Measurements from ENCODE around the gene SLC38A9. TPM values are rescaled to one million over a fixed set of nuclear protein-coding genes. Genes with fewer than 3 reads are reported as not detected.

SLC38A9 gene
- polyA plus RNA-seq, 2 donors = 6.6 to 6.8 TPM

DNA sequence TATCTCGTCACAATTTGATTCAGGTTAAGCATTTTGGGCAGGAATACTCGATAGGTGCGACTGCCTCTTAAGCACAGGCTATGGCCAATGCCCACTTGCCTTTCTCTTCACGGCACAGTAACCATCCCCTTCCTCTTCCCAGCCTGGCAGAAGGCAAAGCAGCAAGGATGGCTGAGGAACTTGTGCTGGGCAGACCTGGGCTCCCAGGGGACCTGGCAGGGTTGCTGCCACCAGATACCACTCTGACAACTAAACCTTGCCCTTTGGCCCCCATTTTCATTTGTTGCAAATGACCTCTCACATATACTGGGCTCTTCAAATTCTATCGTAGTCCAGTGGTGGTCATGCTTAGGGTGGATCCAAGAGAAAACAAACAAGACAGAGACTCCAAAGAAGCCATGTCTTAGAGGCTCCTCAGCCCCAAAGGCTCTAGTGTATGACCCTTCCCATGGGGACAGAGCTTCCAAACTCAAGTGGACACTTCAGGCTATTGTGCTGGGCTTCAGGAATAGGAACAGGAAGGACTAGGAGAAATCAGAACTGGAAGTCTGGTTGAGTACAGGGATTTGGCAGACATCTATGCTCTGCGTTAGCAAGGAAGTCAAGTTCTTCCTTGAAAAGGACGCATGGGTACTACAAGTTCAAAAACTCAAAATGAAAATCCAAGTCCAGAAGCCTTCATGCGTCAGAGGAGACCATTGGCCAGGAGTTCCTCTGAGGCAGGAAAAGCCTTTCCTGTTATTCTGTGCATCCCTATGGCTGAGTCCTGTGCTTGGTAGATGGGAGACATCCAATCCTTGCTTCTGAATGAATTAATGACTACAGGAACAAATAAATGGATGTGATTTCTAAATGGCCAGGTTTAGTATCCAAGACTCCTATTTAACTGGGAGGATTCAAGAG lies 112.7 kb downstream of the SLC38A9 start:
- Histone ChIP-seq H3K4me1 (ENCODE audit: control insufficient read depth in 2 of 2, insufficient read depth in 2 of 2, low read length in 1 of 2) (peaks cover 5 to 7% of the 10 kb centered on the region in 2 donors), H3K9me3 (ENCODE audit: control insufficient read depth in 2 of 2, insufficient read depth in 1 of 2, low read depth in 1 of 2, low read length in 1 of 2) (no peaks in the 10 kb centered on the region), H3K36me3 (ENCODE audit: control insufficient read depth in 2 of 2, insufficient read depth in 2 of 2, low read length in 1 of 2) (no peaks in the 10 kb centered on the region), H3K27ac (ENCODE audit: low read depth in 2 of 2, low read length in 1 of 2) (peak overlapping the region; percentile 57 to 58), H3K27me3 (ENCODE audit: control insufficient read depth in 1 of 2, insufficient read depth in 2 of 2, low read length in 2 of 2) (no peaks in the 10 kb centered on the region), H3K4me3 (ENCODE audit: low read depth in 1 of 2, low read length in 2 of 2) (no peak overlapping the region)
- WGBS, 2 donors = 88 to 89% methylated on average over 8 of the region's 8 CpGs

DNA sequence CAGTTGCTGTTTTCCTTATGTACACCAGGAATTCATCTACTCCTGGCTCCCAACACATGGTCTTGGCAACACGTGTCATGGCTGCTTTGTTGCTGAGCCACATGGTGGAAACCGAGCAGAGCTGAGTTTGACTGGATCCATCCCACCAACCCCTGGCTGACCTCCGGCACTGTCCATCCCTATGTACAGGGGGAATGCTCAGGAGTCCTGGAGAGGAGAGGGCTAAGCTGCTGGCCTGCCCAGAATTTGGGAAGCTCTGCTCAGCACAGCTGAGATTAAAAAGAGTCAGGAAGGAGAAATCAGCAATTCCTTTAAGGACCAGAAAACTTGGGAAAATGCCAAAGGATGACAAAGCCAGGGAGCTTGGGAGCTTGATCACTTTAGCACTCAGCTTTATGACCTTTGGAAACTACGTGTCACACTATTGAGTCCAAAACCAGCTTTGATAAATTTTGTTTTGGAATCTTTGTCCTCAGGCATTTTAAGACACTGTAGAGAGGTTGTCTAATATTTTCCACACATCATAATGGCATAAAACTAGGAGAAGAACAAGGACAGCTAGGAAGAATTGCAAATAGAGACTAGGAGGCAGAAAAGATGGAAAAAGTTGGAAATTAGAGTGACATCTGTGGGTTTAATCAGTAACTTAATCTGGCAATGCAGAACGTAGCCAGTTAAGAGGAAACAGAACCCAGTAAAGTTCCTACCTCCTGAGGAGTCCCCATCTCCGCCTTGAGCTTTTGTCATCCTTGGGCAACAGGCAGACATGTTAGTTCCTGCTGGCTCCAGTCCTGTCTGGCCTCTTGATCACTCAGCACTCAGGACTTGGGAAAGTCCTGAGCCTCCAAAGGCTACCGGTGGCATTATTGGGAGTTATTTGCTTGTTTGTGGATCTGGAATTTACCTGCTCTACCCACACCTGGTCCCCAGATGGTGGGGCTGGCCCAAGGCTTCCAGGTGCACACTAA lies 114.8 kb downstream of the SLC38A9 start:
- Histone ChIP-seq H3K4me1 (ENCODE audit: control insufficient read depth in 2 of 2, insufficient read depth in 2 of 2, low read length in 1 of 2) (peaks cover 5 to 7% of the 10 kb centered on the region in 2 donors), H3K27ac (ENCODE audit: low read depth in 2 of 2, low read length in 1 of 2) (peak overlapping the region; percentile 74 to 87), H3K9me3 (ENCODE audit: control insufficient read depth in 2 of 2, insufficient read depth in 1 of 2, low read depth in 1 of 2, low read length in 1 of 2) (no peaks in the 10 kb centered on the region), H3K36me3 (ENCODE audit: control insufficient read depth in 2 of 2, insufficient read depth in 2 of 2, low read length in 1 of 2) (no peaks in the 10 kb centered on the region), H3K4me3 (ENCODE audit: low read depth in 1 of 2, low read length in 2 of 2) (no peak overlapping the region), H3K27me3 (ENCODE audit: control insufficient read depth in 1 of 2, insufficient read depth in 2 of 2, low read length in 2 of 2) (no peaks in the 10 kb centered on the region)
- 30 to 39% methylated on average over 7 of the region's 7 CpGs for WGBS, 2 donors

DNA sequence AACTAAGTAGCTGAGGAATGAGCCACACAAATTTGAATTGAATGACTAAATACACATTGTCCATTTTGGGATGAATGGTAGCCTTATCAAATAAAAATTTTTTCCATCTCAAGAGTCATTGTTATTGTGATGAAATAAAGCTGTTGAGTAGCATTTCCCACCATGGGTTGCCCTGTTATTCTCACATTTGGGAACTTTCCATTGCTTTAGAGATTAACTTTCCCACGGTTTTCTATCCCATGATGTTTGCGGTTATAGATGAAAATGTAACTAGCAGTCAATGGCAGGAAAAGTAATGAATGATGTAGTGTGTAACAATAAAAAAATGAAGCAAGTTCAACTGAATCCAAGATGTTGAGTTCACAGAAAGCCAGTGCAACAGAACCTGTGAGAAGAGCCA lies 117.5 kb downstream of the SLC38A9 start:
- H3K36me3 ChIP-seq (ENCODE audit: control insufficient read depth in 2 of 2, insufficient read depth in 2 of 2, low read length in 1 of 2) = no peaks in the 10 kb centered on the region
- WGBS, 2 donors = 74 to 81% methylated on average over 2 of the region's 2 CpGs
- no peaks in the 10 kb centered on the region for H3K9me3 ChIP-seq (ENCODE audit: control insufficient read depth in 2 of 2, insufficient read depth in 1 of 2, low read depth in 1 of 2, low read length in 1 of 2)
- no peak overlapping the region for H3K4me3 ChIP-seq (ENCODE audit: low read depth in 1 of 2, low read length in 2 of 2)
- H3K27ac ChIP-seq (ENCODE audit: low read depth in 2 of 2, low read length in 1 of 2) = no peak overlapping the region
- no peaks in the 10 kb centered on the region for H3K27me3 ChIP-seq (ENCODE audit: control insufficient read depth in 1 of 2, insufficient read depth in 2 of 2, low read length in 2 of 2)
- peaks cover 5 to 7% of the 10 kb centered on the region in 2 donors for H3K4me1 ChIP-seq (ENCODE audit: control insufficient read depth in 2 of 2, insufficient read depth in 2 of 2, low read length in 1 of 2)

DNA sequence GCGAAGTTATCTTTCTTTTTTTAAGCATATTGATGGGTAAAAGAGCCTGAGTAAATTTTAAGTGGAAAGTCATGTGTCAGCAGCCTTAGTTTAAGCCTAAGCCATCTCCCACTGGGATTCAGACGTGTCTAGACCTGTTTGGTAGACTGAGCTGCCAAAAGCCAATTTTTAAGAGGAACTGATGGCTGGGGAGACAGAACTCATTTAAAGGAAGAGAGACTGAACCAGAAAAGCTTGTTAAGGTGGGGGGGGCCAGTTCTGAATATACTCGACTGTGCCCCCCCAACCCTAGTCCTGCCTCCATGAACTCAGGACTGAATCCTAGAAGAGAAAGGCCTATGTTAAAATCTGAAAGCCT lies 119.0 kb downstream of the SLC38A9 start:
- H3K4me3 ChIP-seq (ENCODE audit: low read depth in 1 of 2, low read length in 2 of 2) = no peak overlapping the region
- H3K9me3 ChIP-seq (ENCODE audit: control insufficient read depth in 2 of 2, insufficient read depth in 1 of 2, low read depth in 1 of 2, low read length in 1 of 2) = no peaks in the 10 kb centered on the region
- no peaks in the 10 kb centered on the region for H3K27me3 ChIP-seq (ENCODE audit: control insufficient read depth in 1 of 2, insufficient read depth in 2 of 2, low read length in 2 of 2)
- 41 to 62% methylated on average over 3 of the region's 3 CpGs for WGBS, 2 donors
- H3K27ac ChIP-seq (ENCODE audit: low read depth in 2 of 2, low read length in 1 of 2) = peak overlapping the region in 1 of 2 donors; percentile 21
- H3K4me1 ChIP-seq (ENCODE audit: control insufficient read depth in 2 of 2, insufficient read depth in 2 of 2, low read length in 1 of 2) = peaks cover 3 to 5% of the 10 kb centered on the region in 2 donors
- no peaks in the 10 kb centered on the region for H3K36me3 ChIP-seq (ENCODE audit: control insufficient read depth in 2 of 2, insufficient read depth in 2 of 2, low read length in 1 of 2)

DNA sequence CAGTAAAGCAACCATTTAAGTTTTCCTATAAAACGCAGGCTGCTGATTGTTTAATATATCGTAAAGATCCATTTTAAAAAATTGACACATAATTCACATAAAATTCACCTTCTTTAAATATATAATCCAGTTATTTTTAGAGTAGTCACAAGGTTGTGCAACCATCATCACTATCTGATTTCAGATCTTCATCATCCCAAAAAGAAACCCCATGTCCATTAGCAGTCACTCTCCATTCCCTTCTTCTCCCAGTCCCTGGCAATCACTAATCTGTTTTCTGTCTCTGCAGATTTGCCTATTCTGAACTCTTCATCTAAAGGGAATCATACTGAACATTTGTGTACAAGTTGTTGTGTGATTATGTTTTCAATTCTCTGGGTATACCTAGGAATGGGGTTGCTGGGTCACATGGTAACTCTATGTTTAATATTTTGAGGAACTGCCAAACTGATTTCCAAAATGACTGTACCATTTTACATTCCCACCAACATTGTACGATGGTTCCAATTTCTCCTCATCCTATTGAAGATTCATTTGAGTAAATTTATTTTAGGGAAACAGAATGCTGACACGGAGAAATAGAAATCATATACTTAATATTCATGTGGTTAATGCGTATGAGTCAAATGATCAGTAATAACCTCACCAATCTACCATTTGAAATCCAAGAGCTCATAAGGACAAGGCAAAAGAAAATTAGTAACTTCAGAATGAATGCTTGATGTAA lies 119.6 kb downstream of the SLC38A9 start:
- Histone ChIP-seq H3K27me3 (ENCODE audit: control insufficient read depth in 1 of 2, insufficient read depth in 2 of 2, low read length in 2 of 2) (no peaks in the 10 kb centered on the region), H3K4me1 (ENCODE audit: control insufficient read depth in 2 of 2, insufficient read depth in 2 of 2, low read length in 1 of 2) (peaks cover 0 to under 1% of the 10 kb centered on the region in 2 donors), H3K9me3 (ENCODE audit: control insufficient read depth in 2 of 2, insufficient read depth in 1 of 2, low read depth in 1 of 2, low read length in 1 of 2) (no peaks in the 10 kb centered on the region), H3K4me3 (ENCODE audit: low read depth in 1 of 2, low read length in 2 of 2) (no peak overlapping the region), H3K27ac (ENCODE audit: low read depth in 2 of 2, low read length in 1 of 2) (no peak overlapping the region), H3K36me3 (ENCODE audit: control insufficient read depth in 2 of 2, insufficient read depth in 2 of 2, low read length in 1 of 2) (no peaks in the 10 kb centered on the region)
- WGBS, 2 donors = 78 to 82% methylated on average over 5 of the region's 5 CpGs

DNA sequence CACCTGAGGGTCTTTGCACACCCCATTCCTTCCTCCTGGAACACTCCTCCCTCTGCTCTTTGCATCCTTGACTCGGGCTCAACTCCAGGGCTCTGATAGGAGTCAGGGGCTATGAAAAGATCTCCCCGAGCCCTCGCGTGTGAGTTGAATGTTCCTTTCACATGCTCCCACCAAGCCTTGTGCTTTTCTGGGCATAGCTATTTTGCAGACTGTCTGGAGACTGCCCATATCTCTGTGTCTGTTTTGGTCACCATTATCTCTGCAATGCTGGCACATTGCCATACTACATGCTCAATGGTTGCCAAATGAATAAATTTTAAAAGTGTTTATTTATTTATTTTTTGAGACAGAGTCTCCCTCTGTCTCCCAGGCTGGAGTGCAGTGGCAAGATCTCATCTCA lies 120.4 kb downstream of the SLC38A9 start:
- H3K4me1 ChIP-seq (ENCODE audit: control insufficient read depth in 2 of 2, insufficient read depth in 2 of 2, low read length in 1 of 2) = no peaks in the 10 kb centered on the region

DNA sequence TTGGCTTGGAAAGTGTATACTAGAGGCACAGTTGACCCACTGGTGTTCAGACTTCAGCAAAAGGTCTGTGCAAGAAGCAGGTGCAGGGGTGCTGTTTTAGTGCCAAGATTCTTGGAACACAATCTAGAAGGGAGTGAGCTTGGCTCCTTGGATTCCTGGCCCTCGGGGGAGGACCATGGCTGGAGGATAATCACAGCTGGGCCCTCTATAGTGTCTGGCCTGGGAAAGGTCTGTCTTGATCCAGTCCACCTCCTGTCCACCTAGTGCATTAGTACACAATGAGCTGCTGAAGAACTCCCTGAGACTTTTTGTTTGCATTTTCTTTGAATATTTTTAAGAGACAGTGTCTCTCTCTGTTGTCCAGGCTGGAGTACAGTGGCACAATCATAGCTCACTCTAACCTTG lies 126.9 kb downstream of the SLC38A9 start:
- no peaks in the 10 kb centered on the region for H3K27me3 ChIP-seq (ENCODE audit: control insufficient read depth in 1 of 2, insufficient read depth in 2 of 2, low read length in 2 of 2)
- H3K4me1 ChIP-seq (ENCODE audit: control insufficient read depth in 2 of 2, insufficient read depth in 2 of 2, low read length in 1 of 2) = no peaks in the 10 kb centered on the region
- no peak overlapping the region for H3K4me3 ChIP-seq (ENCODE audit: low read depth in 1 of 2, low read length in 2 of 2)
- no peaks in the 10 kb centered on the region for H3K9me3 ChIP-seq (ENCODE audit: control insufficient read depth in 2 of 2, insufficient read depth in 1 of 2, low read depth in 1 of 2, low read length in 1 of 2)
- 42 to 45% methylated on average over 1 of the region's 1 CpG for WGBS, 2 donors
- no peak overlapping the region for H3K27ac ChIP-seq (ENCODE audit: low read depth in 2 of 2, low read length in 1 of 2)
- H3K36me3 ChIP-seq (ENCODE audit: control insufficient read depth in 2 of 2, insufficient read depth in 2 of 2, low read length in 1 of 2) = no peaks in the 10 kb centered on the region

More for the DNA sequence above, 120.4 kb downstream of the SLC38A9 start:
- H3K4me3 ChIP-seq (ENCODE audit: low read depth in 1 of 2, low read length in 2 of 2) = no peak overlapping the region
- 89 to 91% methylated on average over 4 of the region's 4 CpGs for whole genome bisulfite sequencing, 2 donors
- no peaks in the 10 kb centered on the region for H3K9me3 ChIP-seq (ENCODE audit: control insufficient read depth in 2 of 2, insufficient read depth in 1 of 2, low read depth in 1 of 2, low read length in 1 of 2)
- no peaks in the 10 kb centered on the region for H3K27me3 ChIP-seq (ENCODE audit: control insufficient read depth in 1 of 2, insufficient read depth in 2 of 2, low read length in 2 of 2)
- H3K27ac ChIP-seq (ENCODE audit: low read depth in 2 of 2, low read length in 1 of 2) = no peak overlapping the region
- no peaks in the 10 kb centered on the region for H3K36me3 ChIP-seq (ENCODE audit: control insufficient read depth in 2 of 2, insufficient read depth in 2 of 2, low read length in 1 of 2)

DNA sequence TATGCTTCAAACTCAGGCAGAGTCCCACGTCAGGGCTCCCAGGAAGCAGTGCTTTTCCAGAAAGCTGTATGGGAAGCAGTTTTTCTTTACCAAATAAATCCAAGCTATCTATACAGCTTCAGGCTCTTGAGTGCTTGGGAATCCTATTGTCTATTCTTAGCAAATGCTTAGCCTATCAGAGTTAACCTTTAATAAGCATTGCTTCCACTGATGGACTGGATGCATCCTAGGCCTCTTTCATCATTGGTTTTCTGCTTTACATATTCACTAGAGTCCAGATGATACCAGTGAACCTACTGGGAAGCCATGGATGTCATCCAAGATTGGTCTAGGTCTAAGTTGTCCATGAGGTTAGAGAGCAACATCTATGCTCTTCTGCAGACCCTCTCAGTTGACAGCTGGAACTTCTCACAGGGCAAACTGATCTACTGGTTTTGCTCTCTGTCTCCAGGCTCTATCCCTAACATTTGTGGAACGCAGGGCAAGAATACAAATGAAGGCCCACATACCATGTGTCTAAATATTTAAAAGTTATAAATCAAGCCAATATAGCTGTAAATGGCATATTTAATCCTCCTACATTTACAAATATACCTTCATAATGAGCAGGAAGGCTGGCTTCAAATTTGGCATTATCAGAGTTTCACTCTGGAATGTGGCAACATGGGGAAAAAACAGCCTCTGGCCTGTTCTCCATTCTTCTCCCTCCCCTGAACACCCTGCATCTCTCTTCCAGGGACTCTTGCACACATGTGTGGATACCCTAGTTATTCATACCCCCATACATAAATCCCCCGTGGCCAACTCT lies 127.5 kb downstream of the SLC38A9 start:
- H3K9me3 ChIP-seq (ENCODE audit: control insufficient read depth in 2 of 2, insufficient read depth in 1 of 2, low read depth in 1 of 2, low read length in 1 of 2) = no peaks in the 10 kb centered on the region
- no peaks in the 10 kb centered on the region for H3K36me3 ChIP-seq (ENCODE audit: control insufficient read depth in 2 of 2, insufficient read depth in 2 of 2, low read length in 1 of 2)
- no peak overlapping the region for H3K27ac ChIP-seq (ENCODE audit: low read depth in 2 of 2, low read length in 1 of 2)
- H3K27me3 ChIP-seq (ENCODE audit: control insufficient read depth in 1 of 2, insufficient read depth in 2 of 2, low read length in 2 of 2) = no peaks in the 10 kb centered on the region
- 57 to 65% methylated on average over 3 of the region's 3 CpGs for WGBS, 2 donors
- no peak overlapping the region for H3K4me3 ChIP-seq (ENCODE audit: low read depth in 1 of 2, low read length in 2 of 2)
- H3K4me1 ChIP-seq (ENCODE audit: control insufficient read depth in 2 of 2, insufficient read depth in 2 of 2, low read length in 1 of 2) = no peaks in the 10 kb centered on the region

Data from esophagus (tissue), 2 donors.